PFSK-1 (cell line): ENCODE results near the gene RPS6KA3.

Experiments used
- FOXP2 ChIP-seq: optimal IDR thresholded peaks from 2 replicates; pipeline ENCODE3; 2011; ENCODE audit warnings: borderline replicate concordance, control low read depth, inconsistent platforms; ENCODE audit not compliant: insufficient read depth; ENCODE audit errors: extremely low read length, extremely low read depth
- POLR2AphosphoS5 ChIP-seq: IDR thresholded peaks from 2 replicates; pipeline ENCODE4 v1.6.1; 2012; ENCODE audit warnings: low read depth, mild to moderate bottlenecking, control low read depth, low read length, moderate library complexity
- SIN3A ChIP-seq: IDR thresholded peaks from 2 replicates; pipeline ENCODE4 v1.6.1; 2012; ENCODE audit warnings: mild to moderate bottlenecking, low read length, moderate library complexity, borderline replicate concordance; ENCODE audit not compliant: insufficient read depth
- TAF1 ChIP-seq: IDR thresholded peaks from 2 replicates; pipeline ENCODE4 v1.6.1; 2012; ENCODE audit warnings: low read length, control low read depth, borderline replicate concordance; ENCODE audit not compliant: insufficient read depth
- TF ChIP-seq, protein P1 (sequence below), 2 experiments: IDR thresholded peaks; 2 replicates each; pipeline versions ENCODE4 v1.6.1 to v1.8.0; 2011 to 2012; ENCODE audit warnings: low read depth in 2 of 2, low read length in 2 of 2, control low read depth in 1 of 2, inconsistent platforms in 1 of 2, mild to moderate bottlenecking in 1 of 2, moderate library complexity in 1 of 2; ENCODE audit not compliant: insufficient read depth in 1 of 2

Gene RPS6KA3

GRCh38 chrX:20217906-20218305, 48.8 kb downstream of the RPS6KA3 start:
- no peak for TF ChIP-seq SIN3A
- TF ChIP-seq FOXP2, result no peak
- TF ChIP-seq TAF1, result no peak
- TF ChIP-seq POLR2AphosphoS5, result no peak
- TF ChIP-seq, protein P1, sequence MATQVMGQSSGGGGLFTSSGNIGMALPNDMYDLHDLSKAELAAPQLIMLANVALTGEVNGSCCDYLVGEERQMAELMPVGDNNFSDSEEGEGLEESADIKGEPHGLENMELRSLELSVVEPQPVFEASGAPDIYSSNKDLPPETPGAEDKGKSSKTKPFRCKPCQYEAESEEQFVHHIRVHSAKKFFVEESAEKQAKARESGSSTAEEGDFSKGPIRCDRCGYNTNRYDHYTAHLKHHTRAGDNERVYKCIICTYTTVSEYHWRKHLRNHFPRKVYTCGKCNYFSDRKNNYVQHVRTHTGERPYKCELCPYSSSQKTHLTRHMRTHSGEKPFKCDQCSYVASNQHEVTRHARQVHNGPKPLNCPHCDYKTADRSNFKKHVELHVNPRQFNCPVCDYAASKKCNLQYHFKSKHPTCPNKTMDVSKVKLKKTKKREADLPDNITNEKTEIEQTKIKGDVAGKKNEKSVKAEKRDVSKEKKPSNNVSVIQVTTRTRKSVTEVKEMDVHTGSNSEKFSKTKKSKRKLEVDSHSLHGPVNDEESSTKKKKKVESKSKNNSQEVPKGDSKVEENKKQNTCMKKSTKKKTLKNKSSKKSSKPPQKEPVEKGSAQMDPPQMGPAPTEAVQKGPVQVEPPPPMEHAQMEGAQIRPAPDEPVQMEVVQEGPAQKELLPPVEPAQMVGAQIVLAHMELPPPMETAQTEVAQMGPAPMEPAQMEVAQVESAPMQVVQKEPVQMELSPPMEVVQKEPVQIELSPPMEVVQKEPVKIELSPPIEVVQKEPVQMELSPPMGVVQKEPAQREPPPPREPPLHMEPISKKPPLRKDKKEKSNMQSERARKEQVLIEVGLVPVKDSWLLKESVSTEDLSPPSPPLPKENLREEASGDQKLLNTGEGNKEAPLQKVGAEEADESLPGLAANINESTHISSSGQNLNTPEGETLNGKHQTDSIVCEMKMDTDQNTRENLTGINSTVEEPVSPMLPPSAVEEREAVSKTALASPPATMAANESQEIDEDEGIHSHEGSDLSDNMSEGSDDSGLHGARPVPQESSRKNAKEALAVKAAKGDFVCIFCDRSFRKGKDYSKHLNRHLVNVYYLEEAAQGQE (IDR thresholded peaks at IDR 0.05; ENCODE audit: insufficient read depth in 1 of 2, low read depth in 2 of 2, low read length in 2 of 2), result no peak

DNA sequence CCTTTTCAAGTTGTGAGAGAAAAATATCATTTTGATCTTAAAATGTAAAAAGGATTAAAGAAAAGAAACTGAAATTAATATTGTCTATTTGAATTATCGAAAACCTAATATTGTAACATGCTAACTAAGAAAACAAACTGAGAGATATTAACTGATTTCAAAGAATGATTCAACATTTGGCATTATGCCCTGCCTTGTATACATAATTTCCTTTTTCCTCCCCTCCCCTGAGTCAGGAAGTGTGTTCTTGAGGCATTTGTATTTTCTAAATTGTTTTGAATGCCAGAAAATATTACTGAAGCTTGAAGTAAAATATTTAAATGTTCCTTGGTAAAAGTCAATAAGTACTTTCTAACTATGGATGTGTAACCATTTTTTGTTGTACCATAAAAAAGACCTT, 49.4 kb downstream of the RPS6KA3 start:
- TF ChIP-seq FOXP2, result no peak
- no peak for TF ChIP-seq SIN3A
- TF ChIP-seq, protein P1 (IDR thresholded peaks at IDR 0.05; ENCODE audit: insufficient read depth in 1 of 2, low read depth in 2 of 2, low read length in 2 of 2), result no peak
- TF ChIP-seq TAF1, result no peak

GRCh38 chrX:20215565-20215964, 51.1 kb downstream of the RPS6KA3 start:
- TF ChIP-seq FOXP2 (no peak), POLR2AphosphoS5 (no peak), TAF1 (no peak), SIN3A (no peak)
- TF ChIP-seq, protein P1 (IDR thresholded peaks at IDR 0.05; ENCODE audit: insufficient read depth in 1 of 2, low read depth in 2 of 2, low read length in 2 of 2), result no peak

- TF ChIP-seq, protein P1 (IDR thresholded peaks at IDR 0.05; ENCODE audit: insufficient read depth in 1 of 2, low read depth in 2 of 2, low read length in 2 of 2), result no peak
- no peak for TF ChIP-seq FOXP2
- TF ChIP-seq POLR2AphosphoS5, result no peak
- no peak for TF ChIP-seq SIN3A
- TF ChIP-seq TAF1, result no peak
Measured at GRCh38 chrX:20212486-20213089, 54.1 kb downstream of the RPS6KA3 start.
